Left ventricle myocardium inferior (tissue), 1 donor: ENCODE results near the gene GRIP2. TPM values are rescaled to one million over a fixed set of nuclear protein-coding genes. Genes with fewer than 3 reads are reported as not detected.

ENCODE experiments used
- DNase-seq: peaks from one replicate; pipeline ENCODE4 v3.0.0-alpha.2; 2020
- H3K27ac ChIP-seq: fragments of 200-600 bp; replicated peaks from 2 replicates; pipeline ENCODE4 v1.8.0; 2021
- H3K27me3 ChIP-seq: fragments of 200-600 bp; 2 replicates; pipeline ENCODE4 v1.8.0; 2021; ENCODE audit warnings: low read depth
- H3K36me3 ChIP-seq: fragments of 200-600 bp; 2 replicates; pipeline ENCODE4 v1.8.0; 2021
- H3K4me1 ChIP-seq: fragments of 200-600 bp; 2 replicates; pipeline ENCODE4 v1.8.0; 2021
- H3K4me3 ChIP-seq: fragments of 200-600 bp; 2 replicates; pipeline ENCODE4 v1.8.0; 2021; ENCODE audit warnings: mild to moderate bottlenecking, moderate library complexity
- H3K9me3 ChIP-seq: fragments of 200-600 bp; replicated peaks from 2 replicates; pipeline ENCODE4 v1.8.0; 2021
- CTCF ChIP-seq: fragments of 200-600 bp; IDR thresholded peaks from 2 replicates; pipeline ENCODE4 v1.8.0; 2021; ENCODE audit warnings: antibody characterized with exemption, mild to moderate bottlenecking, borderline replicate concordance
- intact Hi-C: fragments of 100-400 bp; cut with micrococcal nuclease; formaldehyde crosslinking; loops from one replicate; pipeline ENCODE4 v1.11.0; 2022
- total RNA-seq: library from RNA; stranded (reverse); fragmentation: NEBNext Ultra II Directional; extraction: Animal tissue kit (Norgen Biotek cat#: 25700); gene quantifications from one replicate; pipeline ENCODE4 v1.2.1, GENCODE V29; 2021
- donor health status: DM: no; HTN: yes; CAD: no; lungs with severe emphysema.

GRIP2 gene
- total RNA-seq, 1 donor from 2014 or later = 59.1 TPM

GRCh38 chr3:14455571-14456317 is 84.4 kb downstream of the GRIP2 start:
- Histone ChIP-seq H3K27me3 (peaks cover 56% of the 10 kb centered on the region), H3K9me3 (no peaks in the 10 kb centered on the region), H3K4me1 (peaks cover 72% of the 10 kb centered on the region), H3K27ac (no peak overlapping the region), H3K4me3 (no peak overlapping the region), H3K36me3 (no peaks in the 10 kb centered on the region)
- no peak for TF ChIP-seq CTCF
- intact Hi-C loops = no loop called here
- DNase-seq = no peak

GRCh38 chr3:14454639-14455310 is 85.4 kb downstream of the GRIP2 start:
- H3K4me3 ChIP-seq = no peak overlapping the region
- no peak overlapping the region for H3K27ac ChIP-seq
- no peaks in the 10 kb centered on the region for H3K9me3 ChIP-seq
- DNase-seq = no peak
- H3K27me3 ChIP-seq = peaks cover 59% of the 10 kb centered on the region
- peaks cover 72% of the 10 kb centered on the region for H3K4me1 ChIP-seq
- TF ChIP-seq CTCF = no peak
- no peaks in the 10 kb centered on the region for H3K36me3 ChIP-seq
- intact Hi-C loops = no loop called here

- H3K4me3 ChIP-seq = no peak overlapping the region
- intact Hi-C loops = no loop called here
- peaks cover 65% of the 10 kb centered on the region for H3K4me1 ChIP-seq
- H3K36me3 ChIP-seq = peaks cover 6% of the 10 kb centered on the region
- H3K27me3 ChIP-seq = peaks cover 52% of the 10 kb centered on the region
- no peak for TF ChIP-seq CTCF
- H3K9me3 ChIP-seq = no peaks in the 10 kb centered on the region
- H3K27ac ChIP-seq = peak overlapping the region; percentile 90
- no peak for DNase-seq
These were observed 86.1 kb downstream of the GRIP2 start for GRCh38 chr3:14453876-14454638.

- peak overlapping the region; percentile 20 for H3K4me3 ChIP-seq
- H3K9me3 ChIP-seq = no peaks in the 10 kb centered on the region
- TF ChIP-seq CTCF = peak; percentile 47
- peaks cover 54% of the 10 kb centered on the region for H3K27me3 ChIP-seq
- intact Hi-C loops = no loop called here
- H3K36me3 ChIP-seq = peaks cover 15% of the 10 kb centered on the region
- DNase-seq = peak; percentile 90
- H3K4me1 ChIP-seq = peaks cover 65% of the 10 kb centered on the region
- peak overlapping the region; percentile 90 for H3K27ac ChIP-seq
These were observed 87.1 kb downstream of the GRIP2 start for GRCh38 chr3:14452740-14453710.
